C1 segment of cervical spinal cord (tissue), 14 donors: ENCODE results near the gene AKAP13.
"Not testable (repeated sequence)": the region's sequence is repeated elsewhere in the genome, so short reads cannot be mapped to it uniquely, and the experiment has no call there.

Experiments used
- DNase-seq, 14 donors: peaks; one replicate each; lab custom pipeline; 2025; lab: John Stamatoyannopoulos, UW

AKAP13 gene

DNA sequence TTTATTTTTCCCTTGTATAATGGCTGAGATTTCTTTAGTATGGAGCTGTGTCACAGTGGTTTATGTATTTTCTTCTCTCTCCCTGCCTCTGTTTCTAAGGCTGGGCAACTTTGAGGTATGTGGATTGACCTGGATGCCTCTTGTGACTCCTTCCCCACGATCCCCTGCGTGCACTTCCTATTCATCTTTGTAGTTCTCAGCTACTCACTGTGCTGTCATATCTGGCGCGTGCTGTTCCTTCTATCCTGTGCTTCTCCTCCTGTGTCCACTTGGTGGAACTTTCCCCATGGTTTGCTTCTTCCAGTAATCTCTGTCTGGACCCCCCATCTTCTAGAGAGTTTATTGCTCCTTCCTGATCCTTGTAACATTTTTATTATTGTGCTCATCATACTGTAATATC, 97.3 kb downstream of the AKAP13 start:
- DNase-seq = no peak

- no peak for DNase-seq
Measured at GRCh38 chr15:85479071-85479647, 98.8 kb downstream of the AKAP13 start.

DNA sequence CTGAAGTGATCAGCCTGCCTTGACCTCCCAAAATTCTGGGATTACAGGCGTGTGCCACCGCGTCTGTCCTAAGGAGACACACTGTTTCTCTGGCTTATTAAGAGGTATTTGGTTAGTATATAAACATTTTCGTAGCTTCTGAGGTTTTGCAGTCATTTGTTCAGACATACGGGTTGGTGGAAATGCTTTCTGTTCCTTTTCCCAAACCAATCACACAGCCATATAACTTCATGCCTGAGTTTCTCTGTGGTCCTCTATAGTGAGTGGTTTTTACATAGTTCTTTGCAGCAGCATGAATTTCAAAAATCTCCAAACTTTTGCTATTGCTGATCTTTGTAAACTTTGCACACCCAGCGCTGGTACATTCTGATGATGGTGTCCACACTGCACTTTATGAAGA, 100.5 kb downstream of the AKAP13 start:
- DNase-seq = no peak

DNA sequence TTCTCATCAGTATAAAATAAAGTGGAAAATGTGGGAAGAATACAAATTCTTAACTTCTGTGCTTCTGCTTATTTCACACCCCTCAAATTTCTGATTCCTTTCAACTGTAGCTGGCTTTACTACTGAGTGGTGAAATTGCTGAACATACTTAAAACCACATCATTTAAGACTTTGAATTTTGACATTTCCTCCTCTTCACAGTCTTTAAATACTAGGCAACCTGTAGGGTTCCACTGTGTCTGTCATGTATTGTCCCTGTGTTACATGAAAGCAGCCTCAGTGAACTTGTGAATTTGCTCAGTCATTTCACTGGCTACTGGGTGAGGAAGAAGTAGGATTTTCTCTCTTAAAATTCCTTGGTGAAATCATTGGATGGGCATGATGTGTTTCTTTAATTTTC, 101.1 kb downstream of the AKAP13 start:
- not testable (repeated sequence) for DNase-seq

- DNase-seq = no peak
Measured at GRCh38 chr15:85482894-85483293, 102.5 kb downstream of the AKAP13 start.

- not testable (repeated sequence) for DNase-seq
Measured at GRCh38 chr15:85483955-85484354, 103.6 kb downstream of the AKAP13 start.

DNA sequence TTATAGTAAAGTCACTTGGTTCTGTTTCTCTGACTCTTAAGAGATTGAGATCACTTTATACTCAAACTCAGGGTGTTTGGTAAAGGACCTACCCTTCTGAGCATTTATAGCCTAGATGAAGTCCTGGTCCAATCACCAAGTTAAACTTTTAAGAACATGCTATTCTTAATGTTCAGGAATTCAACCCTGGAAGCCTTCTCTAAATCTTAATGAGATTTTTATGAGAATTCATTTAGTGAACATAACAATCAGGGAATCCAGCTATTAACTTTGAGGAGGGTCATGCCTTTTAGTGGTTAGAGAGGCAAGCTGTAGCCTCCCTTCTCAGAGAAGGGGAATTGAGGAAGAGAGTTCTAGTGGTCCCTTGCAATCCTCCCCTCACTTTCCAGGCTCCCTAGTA, 104.5 kb downstream of the AKAP13 start:
- not testable (repeated sequence) for DNase-seq

- peak in 3 of 14 donors; percentile 2 to 34 (median 2) for DNase-seq
Measured at GRCh38 chr15:85485956-85486567, 105.7 kb downstream of the AKAP13 start.

DNA sequence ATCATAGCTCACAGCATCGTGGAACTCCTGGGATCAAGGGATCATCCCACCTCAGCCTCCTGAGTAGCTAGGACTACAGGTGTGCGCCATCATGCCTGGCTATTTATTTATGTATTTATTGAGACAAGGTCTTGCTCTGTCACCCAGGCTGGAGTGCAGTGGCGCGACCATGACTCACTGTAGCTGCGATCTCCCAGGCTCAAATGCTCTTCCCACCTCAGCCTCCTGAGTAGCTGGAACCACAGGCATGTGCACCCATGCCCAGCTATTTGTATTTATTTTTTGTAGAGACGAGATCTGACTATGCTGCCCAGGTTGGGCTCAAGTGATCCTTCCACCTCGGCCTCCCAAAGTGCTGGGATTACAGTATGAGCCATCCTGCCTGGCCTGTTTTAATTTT, 107.4 kb downstream of the AKAP13 start:
- not testable (repeated sequence) for DNase-seq

GRCh38 chr15:85488997-85489396, 108.6 kb downstream of the AKAP13 start:
- DNase-seq = no peak

GRCh38 chr15:85489773-85490493, 109.5 kb downstream of the AKAP13 start:
- DNase-seq = no peak

DNA sequence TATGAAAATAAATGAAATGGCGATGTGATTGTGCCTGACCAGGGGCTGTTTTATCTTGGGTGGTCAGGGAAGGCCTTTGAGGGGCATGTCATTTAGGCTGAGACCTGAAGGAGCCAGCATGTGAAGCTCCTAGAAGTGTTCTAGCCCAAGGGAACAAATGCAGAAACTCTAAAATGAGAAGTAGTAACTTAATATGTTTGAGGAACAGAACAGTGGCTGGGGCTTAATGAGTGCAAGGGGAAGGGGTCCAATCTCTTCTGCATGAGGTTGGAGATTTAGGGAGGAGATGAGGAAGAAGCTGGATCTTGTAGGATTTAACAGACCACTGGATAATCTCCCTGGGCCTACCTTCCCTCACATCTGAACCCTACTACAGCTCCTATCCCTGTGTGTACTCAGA, 110.5 kb downstream of the AKAP13 start:
- DNase-seq = no peak

GRCh38 chr15:85491691-85492090, 111.3 kb downstream of the AKAP13 start:
- no peak for DNase-seq

DNA sequence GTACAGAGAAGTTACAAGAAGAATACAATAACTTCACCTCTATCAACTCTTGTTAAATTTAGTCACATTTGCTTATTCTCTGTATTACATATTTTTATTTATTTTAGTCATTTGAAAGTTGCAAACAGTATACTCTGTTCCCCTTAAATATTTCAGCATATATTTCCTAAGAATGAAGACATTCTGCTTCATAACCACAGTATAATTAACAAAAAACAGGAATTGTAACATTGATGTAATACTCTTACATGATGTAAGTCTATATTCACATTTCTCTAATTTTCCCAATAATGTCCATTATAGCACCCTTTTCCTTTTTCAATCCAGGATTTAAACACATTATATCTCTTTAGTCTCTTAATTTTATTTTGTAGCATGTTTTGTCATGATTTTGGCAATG, 112.0 kb downstream of the AKAP13 start:
- DNase-seq = no peak

- no peak for DNase-seq
Measured at GRCh38 chr15:85493260-85493659, 112.9 kb downstream of the AKAP13 start.

GRCh38 chr15:85494048-85494777, 113.8 kb downstream of the AKAP13 start:
- DNase-seq = no peak

DNA sequence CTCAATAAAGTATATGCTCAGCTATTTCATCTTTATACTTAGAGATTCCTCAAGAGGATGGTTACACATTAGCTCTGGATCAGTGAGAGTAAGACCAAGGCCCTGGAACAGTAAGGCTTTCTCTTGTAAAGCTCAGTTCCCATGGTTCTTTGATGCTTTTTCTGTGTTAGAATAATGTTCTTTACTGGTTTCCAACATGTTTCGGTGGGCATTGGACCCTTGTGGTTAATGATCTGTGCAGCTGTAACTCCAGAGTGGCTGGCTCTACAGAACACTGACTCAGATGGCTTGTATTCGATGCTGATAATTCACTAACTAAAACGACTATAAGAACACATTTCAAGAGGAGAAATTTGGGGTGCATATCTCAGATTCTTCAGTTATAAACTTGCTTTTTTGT, 114.7 kb downstream of the AKAP13 start:
- DNase-seq = no peak

GRCh38 chr15:85495544-85495943, 115.1 kb downstream of the AKAP13 start:
- no peak for DNase-seq

- no peak for DNase-seq
Measured at GRCh38 chr15:85496151-85496550, 115.7 kb downstream of the AKAP13 start.

GRCh38 chr15:85496551-85497171, 116.3 kb downstream of the AKAP13 start:
- DNase-seq = no peak

- DNase-seq = no peak
Measured at GRCh38 chr15:85497172-85497569, 116.8 kb downstream of the AKAP13 start.

DNA sequence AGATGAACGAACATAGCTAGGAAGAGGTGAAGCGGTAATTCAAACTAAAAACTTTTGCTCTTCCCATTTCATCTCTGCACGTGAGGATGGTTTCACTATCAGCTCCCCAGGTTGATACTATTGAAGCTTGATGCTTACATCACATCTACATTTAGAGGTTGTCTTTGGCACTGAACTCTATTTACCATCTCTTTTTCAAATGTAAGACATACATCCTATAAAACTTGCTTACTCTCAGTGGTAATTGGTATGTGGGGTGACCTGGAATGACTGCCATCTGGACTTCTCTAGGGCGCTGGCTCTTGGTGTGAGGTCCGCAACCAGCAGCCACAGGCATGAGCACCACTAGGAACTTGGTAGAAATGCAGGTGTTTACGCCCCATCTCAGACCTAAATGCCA, 118.1 kb downstream of the AKAP13 start:
- no peak for DNase-seq
